ENCODE results near the gene FBP2. TPM values are rescaled to one million over a fixed set of nuclear protein-coding genes. Genes with fewer than 3 reads are reported as not detected.

FBP2 gene
- total and polyA plus RNA-seq, 2 donors (not counting 1 experiment from before 2014, with no cell fraction given), result not detected

- intact Hi-C loops (cut with micrococcal nuclease), result no loop called here
- H3K4me1 Mint-ChIP-seq, result no peaks in the 10 kb centered on the region
Observed at GRCh38 chr9:94563548-94563947, 30.1 kb downstream of the FBP2 start.

GRCh38 chr9:94560237-94560636 is 33.4 kb downstream of the FBP2 start:
- ChIA-PET CTCF (no interaction called here), POLR2A (no interaction called here)
- Mint-ChIP-seq H3K27ac (no peak overlapping the region), H3K27me3 (peaks cover 22% of the 10 kb centered on the region), H3K4me1 (no peaks in the 10 kb centered on the region), H3K4me3 (no peak overlapping the region), H3K9me3 (ENCODE audit: insufficient read depth) (peaks cover 5% of the 10 kb centered on the region)
- Histone ChIP-seq H3K27ac (ENCODE audit: low read length in 2 of 2) (no peak overlapping the region), H3K4me1 (ENCODE audit: control insufficient read depth in 2 of 2, insufficient read depth in 2 of 2, low read length in 2 of 2) (no peaks in the 10 kb centered on the region), H3K9ac (ENCODE audit: low read length) (no peak overlapping the region), H3K36me3 (replicated peaks in 1 of 2; ENCODE audit: control extremely low read depth in 1 of 2, control insufficient read depth in 1 of 2, extremely low read depth in 1 of 2, insufficient read depth in 2 of 2, low read length in 1 of 2) (no peaks in the 10 kb centered on the region), H4K20me1 (ENCODE audit: control insufficient read depth, insufficient read depth, low read length, poor library complexity, severe bottlenecking) (no peaks in the 10 kb centered on the region), H3K4me2 (replicated peaks; ENCODE audit: low read depth, low read length, poor library complexity, severe bottlenecking) (no peak overlapping the region), H3K4me3 (ENCODE audit: control extremely low read depth in 1 of 5, extremely low read depth in 1 of 5, insufficient read depth in 1 of 5, low read depth in 2 of 5, low read length in 4 of 5) (no peak overlapping the region), H3K27me3 (replicated peaks in 1 of 4; ENCODE audit: control extremely low read depth in 1 of 4, control insufficient read depth in 3 of 4, insufficient read depth in 4 of 4, low read length in 3 of 4) (peaks cover 0 to 2% (median under 1%) of the 10 kb centered on the region in 4 experiments), H2AFZ (ENCODE audit: insufficient read depth, low read depth, low read length, poor library complexity, severe bottlenecking) (no peak overlapping the region), H3K9me3 (ENCODE audit: control extremely low read depth in 1 of 3, control insufficient read depth in 2 of 3, insufficient read depth in 1 of 3, low read length in 2 of 3) (no peaks in the 10 kb centered on the region), H3K79me2 (ENCODE audit: control insufficient read depth, insufficient read depth, low read length) (no peaks in the 10 kb centered on the region)
- TF ChIP-seq EZH2 (IDR thresholded peaks at IDR 0.05; ENCODE audit: borderline replicate concordance, insufficient read depth, low read depth, low read length, poor library complexity, severe bottlenecking), result no peak
- TF ChIP-seq CTCF (IDR thresholded peaks at IDR 0.05), result no peak
- 85% methylated on average over 2 of the region's 6 CpGs for WGBS (ENCODE audit: insufficient coverage)
- intact Hi-C loops (cut with micrococcal nuclease), result no loop called here
- DNase-seq (no peak), ATAC-seq (ENCODE audit: low read depth) (no peak)

More at GRCh38 chr9:94563548-94563947, 30.1 kb downstream of the FBP2 start:
- Histone ChIP-seq H3K79me2 (ENCODE audit: control insufficient read depth, insufficient read depth, low read length) (no peaks in the 10 kb centered on the region), H3K27ac (ENCODE audit: low read length in 2 of 2) (no peak overlapping the region), H3K4me3 (ENCODE audit: control extremely low read depth in 1 of 5, extremely low read depth in 1 of 5, insufficient read depth in 1 of 5, low read depth in 2 of 5, low read length in 4 of 5) (no peak overlapping the region), H3K4me2 (replicated peaks; ENCODE audit: low read depth, low read length, poor library complexity, severe bottlenecking) (no peak overlapping the region), H2AFZ (ENCODE audit: insufficient read depth, low read depth, low read length, poor library complexity, severe bottlenecking) (no peak overlapping the region), H3K9me3 (ENCODE audit: control extremely low read depth in 1 of 3, control insufficient read depth in 2 of 3, insufficient read depth in 1 of 3, low read length in 2 of 3) (no peaks in the 10 kb centered on the region), H3K27me3 (replicated peaks in 1 of 4; ENCODE audit: control extremely low read depth in 1 of 4, control insufficient read depth in 3 of 4, insufficient read depth in 4 of 4, low read length in 3 of 4) (peaks cover 0 to 2% (median under 1%) of the 10 kb centered on the region in 4 experiments), H3K36me3 (replicated peaks in 1 of 2; ENCODE audit: control extremely low read depth in 1 of 2, control insufficient read depth in 1 of 2, extremely low read depth in 1 of 2, insufficient read depth in 2 of 2, low read length in 1 of 2) (no peaks in the 10 kb centered on the region), H3K9ac (ENCODE audit: low read length) (no peak overlapping the region), H4K20me1 (ENCODE audit: control insufficient read depth, insufficient read depth, low read length, poor library complexity, severe bottlenecking) (no peaks in the 10 kb centered on the region), H3K4me1 (ENCODE audit: control insufficient read depth in 2 of 2, insufficient read depth in 2 of 2, low read length in 2 of 2) (no peaks in the 10 kb centered on the region)
- DNase-seq (no peak), ATAC-seq (ENCODE audit: low read depth) (no peak)
- Mint-ChIP-seq H3K27ac (no peak overlapping the region), H3K4me3 (no peak overlapping the region), H3K9me3 (ENCODE audit: insufficient read depth) (peaks cover 5% of the 10 kb centered on the region), H3K27me3 (peaks cover 22% of the 10 kb centered on the region)
- no peak for TF ChIP-seq EZH2 (IDR thresholded peaks at IDR 0.05; ENCODE audit: borderline replicate concordance, insufficient read depth, low read depth, low read length, poor library complexity, severe bottlenecking)
- no peak for TF ChIP-seq CTCF (IDR thresholded peaks at IDR 0.05)
- CTCF ChIA-PET, result no interaction called here
- POLR2A ChIA-PET, result no interaction called here
- no CpG with 5 or more reads among the region's 2 CpGs for WGBS (ENCODE audit: insufficient coverage)

Measured in B cell (primary cell).